Trophoblast cell (in vitro differentiated cells and primary cell): ENCODE data around the gene LCE5A.

Experiments
- DNase-seq, 2 donors: peaks; one replicate each; pipeline ENCODE4 v3.0.0-alpha.2; 2016
- H2AFZ ChIP-seq: 2 replicates; pipeline ENCODE4 v1.6.1; 2013; ENCODE audit warnings: low read length, moderate library complexity, mild to moderate bottlenecking; ENCODE audit not compliant: insufficient read depth, poor library complexity
- H2AK5ac ChIP-seq: 2 replicates; pipeline ENCODE4 v1.6.1; 2013; ENCODE audit warnings: mild to moderate bottlenecking, low read length
- H2BK120ac ChIP-seq: 2 replicates; pipeline ENCODE4 v1.6.1; 2013; ENCODE audit warnings: low read length, mild to moderate bottlenecking, moderate library complexity; ENCODE audit not compliant: insufficient read depth, poor library complexity
- H2BK12ac ChIP-seq: 2 replicates; pipeline ENCODE4 v1.6.1; 2013; ENCODE audit warnings: mild to moderate bottlenecking, low read length, moderate library complexity
- H2BK5ac ChIP-seq: 2 replicates; pipeline ENCODE4 v1.6.1; 2013; ENCODE audit warnings: low read length, low read depth, moderate library complexity, mild to moderate bottlenecking; ENCODE audit not compliant: poor library complexity
- H3K14ac ChIP-seq: 2 replicates; pipeline ENCODE4 v1.6.1; 2013; ENCODE audit warnings: mild to moderate bottlenecking, low read length
- H3K18ac ChIP-seq: 2 replicates; pipeline ENCODE4 v1.6.1; 2013; ENCODE audit warnings: mild to moderate bottlenecking, low read length
- H3K23ac ChIP-seq: 2 replicates; pipeline ENCODE4 v1.6.1; 2013; ENCODE audit warnings: low read length
- H3K27ac ChIP-seq: 2 replicates; pipeline ENCODE4 v1.5.1; 2013; ENCODE audit warnings: low read depth, mild to moderate bottlenecking, inconsistent platforms, low read length, moderate library complexity
- H3K27me3 ChIP-seq: 2 replicates; pipeline ENCODE4 v1.6.1; 2013; ENCODE audit warnings: inconsistent platforms, mild to moderate bottlenecking, low read length, moderate library complexity; ENCODE audit not compliant: insufficient read depth
- H3K36me3 ChIP-seq, 2 experiments: 1 replicate in 1 of 2; 2 replicates in 1 of 2; pipeline ENCODE4 v1.6.1; 2013; ENCODE audit warnings: low read length in 2 of 2, mild to moderate bottlenecking in 2 of 2, moderate library complexity in 1 of 2; ENCODE audit not compliant: insufficient read depth in 2 of 2, control insufficient read depth in 1 of 2
- H3K4ac ChIP-seq: 2 replicates; pipeline ENCODE4 v1.6.1; 2013; ENCODE audit warnings: low read depth, mild to moderate bottlenecking, low read length, moderate library complexity
- H3K4me1 ChIP-seq, 2 experiments: 1 replicate in 1 of 2; 2 replicates in 1 of 2; pipeline ENCODE4 v1.6.1; 2013; ENCODE audit warnings: low read length in 2 of 2, mild to moderate bottlenecking in 2 of 2, moderate library complexity in 1 of 2; ENCODE audit not compliant: insufficient read depth in 2 of 2, control insufficient read depth in 1 of 2
- H3K4me2 ChIP-seq: 2 replicates; pipeline ENCODE4 v1.6.1; 2013; ENCODE audit warnings: inconsistent platforms, mild to moderate bottlenecking, low read length, moderate library complexity
- H3K4me3 ChIP-seq: 2 replicates; pipeline ENCODE4 v1.5.1; 2013; ENCODE audit warnings: mild to moderate bottlenecking, low read depth, low read length, inconsistent platforms
- H3K79me1 ChIP-seq: one replicate; pipeline ENCODE4 v1.6.1; 2013; ENCODE audit warnings: low read length
- H3K79me2 ChIP-seq: 2 replicates; pipeline ENCODE4 v1.6.1; 2013; ENCODE audit warnings: low read length, mild to moderate bottlenecking; ENCODE audit not compliant: control insufficient read depth, insufficient read depth, poor library complexity
- H3K9ac ChIP-seq: 2 replicates; pipeline ENCODE4 v1.6.1; 2013; ENCODE audit warnings: mild to moderate bottlenecking, low read length
- H3K9me3 ChIP-seq: 2 replicates; pipeline ENCODE4 v1.6.1; 2013; ENCODE audit warnings: low read depth, mild to moderate bottlenecking, control low read depth, inconsistent platforms, low read length; ENCODE audit not compliant: insufficient read depth
- H4K12ac ChIP-seq: 2 replicates; pipeline ENCODE4 v1.6.1; 2013; ENCODE audit warnings: low read depth, mild to moderate bottlenecking, low read length, moderate library complexity
- H4K8ac ChIP-seq: 2 replicates; pipeline ENCODE4 v1.6.1; 2013; ENCODE audit warnings: low read depth, mild to moderate bottlenecking, low read length, moderate library complexity
- H4K91ac ChIP-seq: one replicate; pipeline ENCODE4 v1.6.1; 2013; ENCODE audit warnings: low read depth, mild to moderate bottlenecking, low read length, moderate library complexity
- WGBS: extraction: QIAGEN DNeasy Blood & Tissue Kit; methylation state at CpG from one replicate; pipeline ENCODE4 v1.1.7; 2013; ENCODE audit warnings: missing lambda C conversion rate; ENCODE audit not compliant: insufficient read length, insufficient coverage; ENCODE audit errors: extremely low coverage; 5-methylcytosine and 5-hydroxymethylcytosine counted together

The LCE5A gene

DNA sequence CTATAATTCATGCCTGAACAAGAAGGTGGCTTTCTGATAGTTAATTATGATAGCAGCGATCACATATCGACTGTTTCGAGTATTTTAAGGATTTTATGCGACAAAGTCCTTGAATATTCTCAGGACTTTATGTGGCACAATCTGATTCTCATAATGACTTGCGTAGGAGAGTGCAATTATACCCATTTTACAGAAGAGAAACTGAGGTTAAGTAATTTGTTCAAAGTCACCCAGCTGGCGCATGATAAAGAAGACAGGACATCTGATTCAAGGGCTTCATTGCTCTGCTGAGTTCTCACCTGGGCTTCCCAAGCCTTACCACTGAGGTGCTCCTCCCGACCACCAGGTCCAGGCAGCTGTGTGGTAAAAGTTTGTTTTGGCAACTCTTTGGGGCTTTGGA lies 5.5 kb downstream of the LCE5A start:
- Histone ChIP-seq H3K4me1 (no peaks in the 10 kb centered on the region), H2AK5ac (no peak overlapping the region), H3K79me1 (no peaks in the 10 kb centered on the region), H3K18ac (no peak overlapping the region), H3K14ac (no peak overlapping the region), H4K12ac (no peak overlapping the region), H2BK5ac (no peak overlapping the region), H3K36me3 (no peaks in the 10 kb centered on the region), H2AFZ (no peak overlapping the region), H3K27ac (no peak overlapping the region), H2BK12ac (no peak overlapping the region), H3K9ac (no peak overlapping the region), H2BK120ac (no peak overlapping the region), H3K4ac (no peak overlapping the region), H3K79me2 (no peaks in the 10 kb centered on the region), H4K91ac (no peak overlapping the region), H3K23ac (no peak overlapping the region), H4K8ac (no peak overlapping the region), H3K4me3 (no peak overlapping the region), H3K4me2 (no peak overlapping the region), H3K9me3 (peaks cover 31% of the 10 kb centered on the region), H3K27me3 (no peaks in the 10 kb centered on the region)
- no peak for DNase-seq
- WGBS: no CpG with 5 or more reads among the region's 7 CpGs

DNA sequence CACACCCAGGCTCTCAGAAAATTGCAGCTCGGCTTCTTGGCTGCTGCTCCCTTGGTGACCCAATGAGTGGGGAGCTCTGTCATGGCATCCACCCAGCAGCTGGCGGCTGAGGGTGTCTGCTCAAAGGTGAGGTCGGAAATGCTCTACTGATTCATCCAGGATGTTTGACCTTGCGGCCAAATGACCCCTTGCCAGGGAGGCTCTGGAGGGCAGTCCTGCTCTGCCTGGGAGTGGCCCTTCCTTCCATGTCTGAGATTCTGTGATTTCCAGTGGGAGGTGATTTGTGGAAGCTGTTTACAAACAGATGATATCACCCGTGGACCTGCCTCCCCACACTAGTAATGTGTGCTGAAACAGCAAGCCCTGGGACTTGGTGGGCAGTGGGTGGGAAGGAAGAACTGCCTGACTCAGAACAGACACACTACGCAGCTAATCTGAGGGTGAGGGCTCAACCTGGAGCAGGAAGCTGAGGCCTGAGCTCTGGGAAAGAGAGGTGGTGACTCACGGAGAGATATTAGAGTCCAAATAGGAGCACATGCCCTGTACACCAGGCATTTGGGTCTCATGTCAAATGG lies 6.7 kb downstream of the LCE5A start:
- peak; percentile 7 to 58 for DNase-seq
- Histone ChIP-seq H2BK12ac (no peak overlapping the region), H2BK120ac (no peak overlapping the region), H2AFZ (no peak overlapping the region), H3K4me1 (no peaks in the 10 kb centered on the region), H3K9me3 (peaks cover 26% of the 10 kb centered on the region), H3K18ac (no peak overlapping the region), H2BK5ac (no peak overlapping the region), H3K79me1 (no peaks in the 10 kb centered on the region), H3K36me3 (no peaks in the 10 kb centered on the region), H3K23ac (no peak overlapping the region), H3K4me2 (no peak overlapping the region), H3K27ac (no peak overlapping the region), H3K4ac (no peak overlapping the region), H3K14ac (no peak overlapping the region), H3K4me3 (peak overlapping the region; percentile 7), H3K27me3 (no peaks in the 10 kb centered on the region), H4K91ac (no peak overlapping the region), H2AK5ac (no peak overlapping the region), H3K79me2 (no peaks in the 10 kb centered on the region), H4K12ac (no peak overlapping the region), H3K9ac (no peak overlapping the region), H4K8ac (no peak overlapping the region)
- WGBS: no CpG with 5 or more reads among the region's 7 CpGs

DNA sequence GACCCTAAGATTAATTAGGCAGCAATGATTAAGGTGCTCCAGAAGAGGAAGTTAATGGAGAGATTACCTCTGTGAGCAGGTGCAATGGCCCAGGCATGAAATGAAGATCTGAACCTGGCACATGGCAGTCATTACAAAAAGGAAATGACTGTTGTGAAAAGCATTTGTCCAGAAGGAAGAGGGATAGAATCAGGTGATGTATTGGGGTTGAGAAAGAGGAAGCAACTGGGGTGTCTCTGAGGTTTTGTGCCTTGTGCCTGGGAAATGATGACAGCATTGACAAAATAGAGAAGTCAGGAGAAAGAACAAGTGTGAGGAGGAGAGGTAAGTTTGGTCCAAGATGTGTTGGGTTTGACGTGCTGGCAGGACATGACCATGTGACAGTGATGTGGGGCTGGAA lies 9.2 kb downstream of the LCE5A start:
- no peaks in the 10 kb centered on the region for H3K4me1 ChIP-seq
- DNase-seq: no peak
- H4K8ac ChIP-seq: no peak overlapping the region
- H3K4me2 ChIP-seq: no peak overlapping the region
- no peak overlapping the region for H3K9ac ChIP-seq
- no CpG with 5 or more reads among the region's 1 CpG for WGBS
- H3K4me3 ChIP-seq: no peak overlapping the region
- no peak overlapping the region for H3K4ac ChIP-seq
- no peak overlapping the region for H4K91ac ChIP-seq
- peaks cover 18% of the 10 kb centered on the region for H3K9me3 ChIP-seq
- no peak overlapping the region for H3K14ac ChIP-seq
- H3K18ac ChIP-seq: no peak overlapping the region
- H3K79me1 ChIP-seq: no peaks in the 10 kb centered on the region
- no peak overlapping the region for H3K27ac ChIP-seq
- H3K27me3 ChIP-seq: no peaks in the 10 kb centered on the region
- H2AK5ac ChIP-seq: no peak overlapping the region
- H2BK5ac ChIP-seq: no peak overlapping the region
- H3K23ac ChIP-seq: no peak overlapping the region
- no peaks in the 10 kb centered on the region for H3K79me2 ChIP-seq
- H4K12ac ChIP-seq: no peak overlapping the region
- no peak overlapping the region for H2BK12ac ChIP-seq
- no peak overlapping the region for H2AFZ ChIP-seq
- no peak overlapping the region for H2BK120ac ChIP-seq
- no peaks in the 10 kb centered on the region for H3K36me3 ChIP-seq

- Histone ChIP-seq H2AK5ac (no peak overlapping the region), H3K79me1 (no peaks in the 10 kb centered on the region), H4K8ac (no peak overlapping the region), H3K4me3 (no peak overlapping the region), H3K9me3 (peaks cover 13% of the 10 kb centered on the region), H2BK120ac (no peak overlapping the region), H3K27ac (no peak overlapping the region), H3K79me2 (no peaks in the 10 kb centered on the region), H3K4me1 (no peaks in the 10 kb centered on the region), H3K23ac (no peak overlapping the region), H2BK5ac (no peak overlapping the region), H2BK12ac (no peak overlapping the region), H4K12ac (no peak overlapping the region), H3K4ac (no peak overlapping the region), H4K91ac (no peak overlapping the region), H3K4me2 (no peak overlapping the region), H3K36me3 (no peaks in the 10 kb centered on the region), H3K14ac (no peak overlapping the region), H3K27me3 (no peaks in the 10 kb centered on the region), H3K9ac (no peak overlapping the region), H2AFZ (no peak overlapping the region), H3K18ac (no peak overlapping the region)
- peak; percentile 84 to 98 for DNase-seq
- no CpG with 5 or more reads among the region's 4 CpGs for whole genome bisulfite sequencing
Measured at GRCh38 chr1:152520561-152521090, 10.0 kb downstream of the LCE5A start.
